OCI-LY1 (cell line): ENCODE results near the gene ELAVL1.

Source experiments
- H2AFZ ChIP-seq: fragments of 200-600 bp; sonication (generic), shearing (Covaris generic); 2 replicates; pipeline ENCODE4 v1.6.0; 2014; ENCODE audit warnings: antibody characterized with exemption, mild to moderate bottlenecking, low read length
- H3F3A ChIP-seq: fragments of 200-600 bp; sonication (generic), shearing (Covaris generic); 2 replicates; pipeline ENCODE4 v1.6.0; 2014; ENCODE audit warnings: mild to moderate bottlenecking, antibody characterized with exemption, low read length, moderate library complexity; ENCODE audit not compliant: insufficient read depth
- H3K27ac ChIP-seq: fragments of 200-600 bp; sonication (generic); 2 replicates; pipeline ENCODE4 v1.5.1; 2014; ENCODE audit warnings: low read length, mixed run types, mild to moderate bottlenecking, low read depth; ENCODE audit not compliant: poor library complexity, severe bottlenecking
- H3K27me3 ChIP-seq: fragments of 200-600 bp; sonication (generic); 2 replicates; pipeline ENCODE4 v1.6.0; 2014; ENCODE audit warnings: antibody characterized with exemption, mild to moderate bottlenecking, low read length, moderate library complexity; ENCODE audit not compliant: insufficient read depth
- H3K36me3 ChIP-seq: fragments of 200-600 bp; sonication (generic); 2 replicates; pipeline ENCODE4 v1.6.1; 2014; ENCODE audit warnings: mild to moderate bottlenecking, antibody characterized with exemption, low read length, moderate library complexity, mixed read lengths; ENCODE audit not compliant: insufficient read depth
- H3K4me1 ChIP-seq: fragments of 200-600 bp; sonication (generic); 2 replicates; pipeline ENCODE4 v1.5.1; 2014; ENCODE audit warnings: mild to moderate bottlenecking, low read length, moderate library complexity; ENCODE audit not compliant: insufficient read depth, severe bottlenecking
- H3K4me2 ChIP-seq: fragments of 200-600 bp; sonication (generic), shearing (Covaris generic); 2 replicates; pipeline ENCODE4 v1.6.1; 2014; ENCODE audit warnings: low read length
- H3K4me3 ChIP-seq: fragments of 200-600 bp; sonication (generic); 2 replicates; pipeline ENCODE4 v1.5.1; 2014; ENCODE audit warnings: low read length, low read depth, mild to moderate bottlenecking, mixed read lengths; ENCODE audit not compliant: poor library complexity, severe bottlenecking
- H3K79me2 ChIP-seq: fragments of 200-600 bp; shearing (Covaris generic); 2 replicates; pipeline ENCODE4 v1.6.1; 2016; ENCODE audit warnings: mixed run types, low read length, mixed read lengths; ENCODE audit not compliant: insufficient read depth
- H3K9ac ChIP-seq: fragments of 200-600 bp; sonication (generic), shearing (Covaris generic); 2 replicates; pipeline ENCODE4 v1.6.1; 2014; ENCODE audit warnings: mild to moderate bottlenecking, low read length, mixed read lengths
- H3K9me2 ChIP-seq: fragments of 200-600 bp; sonication (generic), shearing (Covaris generic); 2 replicates; pipeline ENCODE4 v1.6.1; 2014; ENCODE audit warnings: low read depth, mild to moderate bottlenecking, low read length, mixed read lengths
- H3K9me3 ChIP-seq: fragments of 200-600 bp; shearing (Covaris generic); 2 replicates; pipeline ENCODE4 v1.6.1; 2014; ENCODE audit warnings: low read length, mixed read lengths
- H4K20me1 ChIP-seq: fragments of 200-600 bp; sonication (generic), shearing (Covaris generic); 2 replicates; pipeline ENCODE4 v1.6.0; 2016; ENCODE audit warnings: mild to moderate bottlenecking, low read length; ENCODE audit not compliant: insufficient read depth
- CTCF ChIP-seq: fragments of 200-600 bp; sonication (generic), shearing (Covaris generic); IDR thresholded peaks from 2 replicates; pipeline ENCODE4 v1.5.1; 2017; ENCODE audit warnings: mild to moderate bottlenecking, antibody characterized with exemption, low read length, moderate library complexity, mixed read lengths
- EZH2 ChIP-seq: fragments of 200-600 bp; sonication (generic), shearing (Covaris generic); IDR thresholded peaks from 2 replicates; pipeline ENCODE4 v1.8.0; 2017; ENCODE audit warnings: borderline replicate concordance, mixed run types, mild to moderate bottlenecking, antibody characterized with exemption, low read length, moderate library complexity, mixed read lengths

ELAVL1 gene

GRCh38 chr19:7947939-7948338 is 57.5 kb downstream of the ELAVL1 start:
- Histone ChIP-seq H3K79me2 (no peaks in the 10 kb centered on the region), H2AFZ (no peak overlapping the region), H3K9me3 (no peaks in the 10 kb centered on the region), H3F3A (no peaks in the 10 kb centered on the region), H3K36me3 (no peaks in the 10 kb centered on the region), H3K27me3 (no peaks in the 10 kb centered on the region), H4K20me1 (no peaks in the 10 kb centered on the region), H3K27ac (no peak overlapping the region), H3K9ac (no peak overlapping the region), H3K9me2 (no peaks in the 10 kb centered on the region), H3K4me2 (no peak overlapping the region), H3K4me3 (no peak overlapping the region), H3K4me1 (peaks cover 11% of the 10 kb centered on the region)
- TF ChIP-seq EZH2 (no peak), CTCF (no peak)

GRCh38 chr19:7944177-7944761 is 61.2 kb downstream of the ELAVL1 start:
- peaks cover 24% of the 10 kb centered on the region for H3K36me3 ChIP-seq
- H3K4me1 ChIP-seq, result peaks cover 24% of the 10 kb centered on the region
- no peaks in the 10 kb centered on the region for H3K9me2 ChIP-seq
- no peaks in the 10 kb centered on the region for H3K9me3 ChIP-seq
- H3K9ac ChIP-seq, result peak overlapping the region; percentile 79
- no peaks in the 10 kb centered on the region for H3K27me3 ChIP-seq
- peak overlapping the region; percentile 93 for H3K4me2 ChIP-seq
- H3F3A ChIP-seq, result no peaks in the 10 kb centered on the region
- no peaks in the 10 kb centered on the region for H4K20me1 ChIP-seq
- peak overlapping the region; percentile 83 for H3K27ac ChIP-seq
- no peak overlapping the region for H2AFZ ChIP-seq
- H3K4me3 ChIP-seq, result peak overlapping the region; percentile 88
- no peak for TF ChIP-seq EZH2
- TF ChIP-seq CTCF, result peak; percentile 82
- peaks cover 4% of the 10 kb centered on the region; the same call in 1 of the 2 replicates for H3K79me2 ChIP-seq

- peaks cover 4% of the 10 kb centered on the region; the same call in 1 of the 2 replicates for H3K79me2 ChIP-seq
- no peaks in the 10 kb centered on the region for H4K20me1 ChIP-seq
- H3K9me2 ChIP-seq, result no peaks in the 10 kb centered on the region
- H3K36me3 ChIP-seq, result peaks cover 28% of the 10 kb centered on the region
- no peaks in the 10 kb centered on the region for H3K9me3 ChIP-seq
- peak within 1 kb of the TSS; percentile 83 for H3K27ac ChIP-seq
- H3K27me3 ChIP-seq, result no peaks in the 10 kb centered on the region
- no peak within 1 kb of the TSS for H2AFZ ChIP-seq
- H3K4me1 ChIP-seq, result peaks cover 24% of the 10 kb centered on the region
- peak within 1 kb of the TSS; percentile 93 for H3K9ac ChIP-seq
- peak within 1 kb of the TSS; percentile 88 for H3K4me3 ChIP-seq
- TF ChIP-seq EZH2, result no peak
- no peak for TF ChIP-seq CTCF
- peak within 1 kb of the TSS; percentile 93 for H3K4me2 ChIP-seq
- H3F3A ChIP-seq, result no peaks in the 10 kb centered on the region
These were observed 61.8 kb downstream of the ELAVL1 start, which contains the start of gene TIMM44 for GRCh38 chr19:7943444-7944176. TSS of gene TIMM44 (minus strand) at chr19:7943666. CDS start at chr19:7943651, 15 bp downstream.
